ENCODE results near the gene ACTN1.

Gene ACTN1

GRCh38 chr14:68924186-68925158 lies 54.6 kb downstream of the ACTN1 start:
- TF ChIP-seq ZFX (IDR thresholded peaks at IDR 0.05; ENCODE audit: borderline replicate concordance) (no peak), CTCF (IDR thresholded peaks at IDR 0.05) (no peak)
- no peak overlapping the region for H3K27ac ChIP-seq

- H3K27ac ChIP-seq: no peak overlapping the region
Observed at GRCh38 chr14:68922886-68923285, 56.2 kb downstream of the ACTN1 start.

GRCh38 chr14:68922201-68922621 lies 56.9 kb downstream of the ACTN1 start:
- TF ChIP-seq ZFX (IDR thresholded peaks at IDR 0.05; ENCODE audit: borderline replicate concordance) (no peak), CTCF (IDR thresholded peaks at IDR 0.05) (no peak)
- no peak overlapping the region for H3K27ac ChIP-seq

More at GRCh38 chr14:68922886-68923285, 56.2 kb downstream of the ACTN1 start:
- TF ChIP-seq CTCF (IDR thresholded peaks at IDR 0.05) (no peak), ZFX (IDR thresholded peaks at IDR 0.05; ENCODE audit: borderline replicate concordance) (no peak)

- TF ChIP-seq ZFX (IDR thresholded peaks at IDR 0.05; ENCODE audit: borderline replicate concordance) (no peak), CTCF (IDR thresholded peaks at IDR 0.05) (no peak)
- no peak overlapping the region for H3K27ac ChIP-seq
Observed at GRCh38 chr14:68921666-68922065, 57.4 kb downstream of the ACTN1 start.

DNA sequence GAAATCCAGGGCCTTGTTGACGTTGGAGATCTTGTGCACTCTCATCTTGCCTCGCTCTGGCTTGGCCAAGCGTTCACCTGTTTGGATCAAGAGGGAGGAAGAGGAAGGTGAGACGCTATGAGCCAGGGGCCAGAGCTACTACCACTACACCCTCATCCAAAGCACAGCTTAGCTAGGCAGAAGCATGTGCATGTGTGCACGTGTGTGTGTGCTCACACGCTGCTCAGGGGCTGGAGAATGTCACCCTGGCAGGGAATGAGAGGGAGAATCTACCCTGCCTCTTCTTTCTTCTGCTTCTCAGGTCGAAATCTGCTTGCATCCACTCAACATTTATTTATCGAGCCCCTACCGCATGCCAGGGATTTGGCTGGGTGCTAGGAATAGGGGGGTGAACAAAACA lies 58.1 kb downstream of the ACTN1 start:
- no peak overlapping the region for H3K27ac ChIP-seq

GRCh38 chr14:68919129-68919927 lies 59.8 kb downstream of the ACTN1 start:
- TF ChIP-seq ZFX (IDR thresholded peaks at IDR 0.05; ENCODE audit: borderline replicate concordance) (no peak), CTCF (IDR thresholded peaks at IDR 0.05) (no peak)
- no peak overlapping the region for H3K27ac ChIP-seq

More for the DNA sequence above, 58.1 kb downstream of the ACTN1 start:
- TF ChIP-seq ZFX (IDR thresholded peaks at IDR 0.05; ENCODE audit: borderline replicate concordance) (no peak), CTCF (IDR thresholded peaks at IDR 0.05) (no peak)

All from 22Rv1 (cell line).